ENCODE results near the gene MBD6.
A peak's percentile ranks its signal among the peaks of the same experiment; 100 is the strongest.
"Not testable (repeated sequence)": the region's sequence is repeated elsewhere in the genome, so short reads cannot be mapped to it uniquely, and the experiment has no call there.

Gene MBD6

GRCh38 chr12:57550641-57551549 lies 28.3 kb downstream of the MBD6 start:
- DNase-seq: peak in 1 of 2 experiments; percentile 56
- TF ChIP-seq GATA1 (IDR thresholded peaks at IDR 0.05; ENCODE audit: low read depth, low read length): no peak
- no peak for TF ChIP-seq POLR2A (IDR thresholded peaks at IDR 0.05; ENCODE audit: low read length)

GRCh38 chr12:57551637-57552305 lies 29.1 kb downstream of the MBD6 start:
- TF ChIP-seq POLR2A (IDR thresholded peaks at IDR 0.05; ENCODE audit: low read length) (no peak), GATA1 (IDR thresholded peaks at IDR 0.05; ENCODE audit: low read depth, low read length) (no peak)
- peak; percentile 66 to 68 for DNase-seq

GRCh38 chr12:57552306-57552651 lies 29.7 kb downstream of the MBD6 start:
- TF ChIP-seq GATA1 (IDR thresholded peaks at IDR 0.05; ENCODE audit: low read depth, low read length): peak; percentile 53
- no peak for TF ChIP-seq POLR2A (IDR thresholded peaks at IDR 0.05; ENCODE audit: low read length)
- peak; percentile 83 to 93 for DNase-seq

- TF ChIP-seq POLR2A (IDR thresholded peaks at IDR 0.05; ENCODE audit: low read length): no peak
- DNase-seq: peak; percentile 57 to 62
Measured at GRCh38 chr12:57552835-57553313, 30.2 kb downstream of the MBD6 start.

DNA sequence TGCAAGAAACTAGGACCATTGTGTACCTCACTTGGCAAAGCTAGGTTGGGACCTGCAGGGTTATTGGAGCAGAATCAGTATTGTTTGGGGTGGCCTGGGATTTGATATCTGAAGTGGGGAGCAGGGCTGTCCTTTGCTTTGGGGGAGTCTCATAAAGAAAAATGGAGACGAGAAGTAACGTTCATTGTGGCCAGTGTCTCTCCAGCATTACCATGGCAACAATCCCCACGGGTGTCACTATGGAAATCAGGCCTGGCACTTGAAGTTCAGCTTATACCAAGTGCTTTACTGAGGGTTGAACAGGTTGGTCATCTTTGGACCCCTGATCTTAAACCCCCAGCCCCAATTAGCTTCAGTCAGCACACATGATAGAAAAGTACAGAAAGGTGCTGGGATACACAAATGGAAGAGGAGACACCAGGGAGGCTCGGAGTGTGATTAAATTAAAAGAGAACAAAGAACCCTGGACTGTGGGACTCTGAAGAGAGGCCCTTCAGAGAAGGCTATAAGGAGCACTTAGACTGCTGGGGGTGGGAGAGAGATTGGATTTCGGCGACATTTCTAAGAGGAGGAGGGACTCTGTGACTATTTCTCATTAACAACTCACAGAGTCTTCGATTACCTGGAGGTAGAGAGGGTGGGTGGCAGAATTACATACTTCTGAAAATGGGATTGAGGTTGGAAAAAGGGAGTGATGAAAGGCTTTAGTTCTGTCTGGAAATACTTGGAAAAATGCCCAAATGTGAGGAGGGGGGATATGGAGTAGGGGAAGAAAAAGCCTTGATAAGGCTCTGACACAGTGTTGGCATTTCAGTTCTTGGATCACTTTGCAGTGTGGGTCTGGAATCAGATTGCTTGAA lies 30.9 kb downstream of the MBD6 start:
- TF ChIP-seq POLR2A (IDR thresholded peaks at IDR 0.05; ENCODE audit: low read length) (no peak), GATA1 (IDR thresholded peaks at IDR 0.05; ENCODE audit: low read depth, low read length) (no peak)
- DNase-seq: no peak

- TF ChIP-seq POLR2A (IDR thresholded peaks at IDR 0.05; ENCODE audit: low read length) (no peak), GATA1 (IDR thresholded peaks at IDR 0.05; ENCODE audit: low read depth, low read length) (no peak)
- no peak for DNase-seq
Measured at GRCh38 chr12:57554453-57554852, 31.8 kb downstream of the MBD6 start.

DNA sequence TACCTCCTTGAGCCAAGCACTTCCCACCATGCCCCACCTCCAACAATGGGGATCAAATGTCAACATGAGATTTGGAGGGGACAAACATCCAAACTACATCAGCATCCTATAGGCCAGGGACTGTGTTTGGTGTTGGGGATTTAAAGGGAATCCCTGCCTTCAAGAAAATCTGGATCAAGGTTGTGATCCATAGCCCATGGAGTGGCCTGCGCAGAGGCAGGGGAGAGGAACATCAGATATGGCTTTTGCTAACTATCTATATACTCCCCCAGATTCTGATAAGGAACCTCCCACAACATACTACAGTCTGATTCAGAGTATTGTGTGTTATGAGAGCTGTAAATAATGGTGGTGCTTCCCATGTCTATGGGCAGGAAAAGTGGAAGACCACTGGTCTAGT lies 32.3 kb downstream of the MBD6 start:
- DNase-seq: no peak
- TF ChIP-seq GATA1 (IDR thresholded peaks at IDR 0.05; ENCODE audit: low read depth, low read length): no peak
- no peak for TF ChIP-seq POLR2A (IDR thresholded peaks at IDR 0.05; ENCODE audit: low read length)

GRCh38 chr12:57558864-57559263 lies 36.2 kb downstream of the MBD6 start:
- no peak for DNase-seq
- TF ChIP-seq GATA1 (IDR thresholded peaks at IDR 0.05; ENCODE audit: low read depth, low read length): no peak
- TF ChIP-seq POLR2A (IDR thresholded peaks at IDR 0.05; ENCODE audit: low read length): no peak

- DNase-seq: no peak
Measured at GRCh38 chr12:57560516-57560915, 37.9 kb downstream of the MBD6 start.

DNA sequence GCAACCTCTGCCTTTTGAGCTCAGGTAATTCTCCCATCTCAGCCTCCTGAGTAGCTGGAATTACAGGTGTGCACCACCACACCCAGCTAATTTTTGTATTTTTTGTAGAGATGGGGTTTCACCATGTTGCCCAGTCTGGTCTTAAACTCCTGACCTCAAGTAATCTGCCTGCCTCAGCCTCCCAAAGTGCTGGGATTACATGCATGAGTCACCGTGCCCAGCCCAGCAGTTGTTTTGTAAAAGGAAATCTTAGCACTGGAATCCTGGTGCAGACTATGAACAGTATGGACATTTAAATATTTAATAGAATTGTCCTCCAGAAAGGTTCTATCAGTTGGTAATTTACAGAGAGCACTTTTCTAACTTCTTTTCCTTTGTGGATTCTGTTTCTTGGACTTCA lies 38.5 kb downstream of the MBD6 start:
- DNase-seq: peak in 1 of 2 experiments; percentile 32

More at GRCh38 chr12:57560516-57560915, 37.9 kb downstream of the MBD6 start:
- no peak for TF ChIP-seq POLR2A (IDR thresholded peaks at IDR 0.05; ENCODE audit: low read length)

GRCh38 chr12:57563358-57563757 lies 40.7 kb downstream of the MBD6 start:
- TF ChIP-seq GATA1 (IDR thresholded peaks at IDR 0.05; ENCODE audit: low read depth, low read length) (no peak), POLR2A (IDR thresholded peaks at IDR 0.05; ENCODE audit: low read length) (no peak)
- DNase-seq: no peak

DNA sequence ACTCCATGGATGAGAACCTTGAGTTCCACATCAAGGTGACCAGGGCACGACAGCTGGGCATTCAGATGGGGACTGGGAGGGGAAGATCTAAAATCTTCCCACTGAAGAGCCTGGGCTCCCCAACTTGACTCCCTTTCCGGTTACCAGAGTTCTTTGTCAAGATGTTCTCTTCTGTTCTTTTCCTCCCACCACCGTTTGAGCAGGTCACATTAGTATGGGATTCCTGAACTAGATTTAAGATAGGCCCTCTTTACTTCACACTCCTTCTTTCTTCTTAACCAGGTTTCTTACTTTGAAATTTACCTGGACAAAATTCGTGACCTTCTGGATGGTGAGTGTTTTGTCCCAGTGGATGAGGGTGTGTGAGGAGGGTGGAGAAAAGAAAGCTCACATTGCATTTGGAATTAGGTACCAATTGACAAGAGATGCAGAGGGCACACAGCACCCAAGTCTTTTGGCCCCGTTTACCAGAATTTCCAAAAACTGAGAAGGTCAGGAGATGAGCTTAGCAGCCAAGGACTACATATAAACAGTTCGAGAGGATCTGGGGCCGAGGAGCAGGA lies 41.6 kb downstream of the MBD6 start:
- no peak for DNase-seq
- no peak for TF ChIP-seq GATA1 (IDR thresholded peaks at IDR 0.05; ENCODE audit: low read depth, low read length)
- no peak for TF ChIP-seq POLR2A (IDR thresholded peaks at IDR 0.05; ENCODE audit: low read length)

- TF ChIP-seq POLR2A (IDR thresholded peaks at IDR 0.05; ENCODE audit: low read length): no peak
- TF ChIP-seq GATA1 (IDR thresholded peaks at IDR 0.05; ENCODE audit: low read depth, low read length): no peak
Measured at GRCh38 chr12:57568838-57569237, 46.2 kb downstream of the MBD6 start.

DNA sequence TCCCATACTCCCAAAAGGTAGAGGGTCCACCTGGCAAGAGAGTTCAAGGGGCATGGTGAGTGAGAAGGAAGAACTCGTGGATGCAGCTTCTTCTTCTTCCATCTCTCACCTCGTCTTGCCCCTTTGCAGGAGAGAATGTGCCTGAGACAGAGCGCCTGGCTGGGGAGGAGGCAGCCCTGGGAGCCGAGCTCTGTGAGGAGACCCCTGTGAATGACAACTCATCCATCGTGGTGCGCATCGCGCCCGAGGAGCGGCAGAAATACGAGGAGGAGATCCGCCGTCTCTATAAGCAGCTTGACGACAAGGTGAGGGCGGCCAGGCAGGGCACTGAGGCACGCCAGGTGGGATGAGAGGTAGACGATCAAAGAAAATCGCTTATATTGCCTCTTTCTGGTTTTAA lies 47.2 kb downstream of the MBD6 start:
- no peak for DNase-seq
- no peak for TF ChIP-seq GATA1 (IDR thresholded peaks at IDR 0.05; ENCODE audit: low read depth, low read length)

More at GRCh38 chr12:57568838-57569237, 46.2 kb downstream of the MBD6 start:
- DNase-seq: no peak

DNA sequence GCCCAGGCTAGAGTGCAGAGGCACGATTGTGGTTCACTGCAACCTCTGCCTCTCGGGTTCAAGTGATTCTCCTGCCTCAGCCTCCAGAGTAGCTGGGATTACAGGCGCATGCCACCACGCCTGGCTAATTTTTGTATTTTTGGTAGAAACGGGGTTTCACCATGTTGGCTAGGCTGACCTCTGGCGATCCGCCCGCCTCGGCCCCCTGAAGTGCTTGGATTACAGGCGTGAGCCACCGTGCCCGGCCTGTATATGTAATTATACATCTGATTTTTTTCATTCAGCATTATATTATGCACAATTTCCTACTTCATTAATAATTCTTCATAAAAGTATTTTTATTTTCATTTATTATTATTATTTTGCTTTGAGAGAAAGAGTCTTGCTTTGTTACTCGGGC lies 47.8 kb downstream of the MBD6 start:
- not testable (repeated sequence) for DNase-seq
